GM12865 (cell line): ENCODE results near the gene SULT4A1.

Experiments used
- DNase-seq: peaks from one replicate; pipeline ENCODE4 v3.0.0; 2010; ENCODE audit warnings: low read depth
- H3K4me3 ChIP-seq: 2 replicates; pipeline ENCODE4 v1.5.1; 2011; ENCODE audit warnings: mild to moderate bottlenecking, low read depth, low read length, control low read depth
- TF ChIP-seq, protein P1 (sequence below): IDR thresholded peaks from 2 replicates; pipeline ENCODE4 v1.5.1; 2011; ENCODE audit warnings: low read length, control low read depth, low read depth, inconsistent platforms; ENCODE audit not compliant: insufficient read depth; ENCODE audit errors: missing control alignments

Gene SULT4A1

DNA sequence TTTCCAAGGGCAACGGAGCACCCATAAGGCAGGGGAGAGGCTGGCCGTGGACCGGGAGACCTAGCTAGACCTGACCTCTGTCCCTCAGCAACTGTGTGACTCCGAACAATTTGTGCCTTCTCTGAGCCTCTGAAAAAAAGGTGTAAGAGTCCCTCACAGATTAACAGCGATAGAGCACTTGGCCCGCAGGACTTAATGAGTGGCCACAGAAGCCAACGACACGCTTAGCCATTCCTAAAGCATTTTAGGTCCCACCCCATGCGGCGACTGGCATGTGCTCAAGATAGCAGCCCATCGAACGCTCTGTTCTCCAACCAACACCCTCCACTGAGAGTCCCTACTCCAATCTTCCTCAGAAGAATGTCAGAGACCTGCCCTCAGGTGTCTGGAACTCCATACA, 1.5 kb downstream of the SULT4A1 start:
- H3K4me3 ChIP-seq = no peak overlapping the region
- TF ChIP-seq, protein P1, sequence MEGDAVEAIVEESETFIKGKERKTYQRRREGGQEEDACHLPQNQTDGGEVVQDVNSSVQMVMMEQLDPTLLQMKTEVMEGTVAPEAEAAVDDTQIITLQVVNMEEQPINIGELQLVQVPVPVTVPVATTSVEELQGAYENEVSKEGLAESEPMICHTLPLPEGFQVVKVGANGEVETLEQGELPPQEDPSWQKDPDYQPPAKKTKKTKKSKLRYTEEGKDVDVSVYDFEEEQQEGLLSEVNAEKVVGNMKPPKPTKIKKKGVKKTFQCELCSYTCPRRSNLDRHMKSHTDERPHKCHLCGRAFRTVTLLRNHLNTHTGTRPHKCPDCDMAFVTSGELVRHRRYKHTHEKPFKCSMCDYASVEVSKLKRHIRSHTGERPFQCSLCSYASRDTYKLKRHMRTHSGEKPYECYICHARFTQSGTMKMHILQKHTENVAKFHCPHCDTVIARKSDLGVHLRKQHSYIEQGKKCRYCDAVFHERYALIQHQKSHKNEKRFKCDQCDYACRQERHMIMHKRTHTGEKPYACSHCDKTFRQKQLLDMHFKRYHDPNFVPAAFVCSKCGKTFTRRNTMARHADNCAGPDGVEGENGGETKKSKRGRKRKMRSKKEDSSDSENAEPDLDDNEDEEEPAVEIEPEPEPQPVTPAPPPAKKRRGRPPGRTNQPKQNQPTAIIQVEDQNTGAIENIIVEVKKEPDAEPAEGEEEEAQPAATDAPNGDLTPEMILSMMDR = no peak
- DNase-seq = no peak

DNA sequence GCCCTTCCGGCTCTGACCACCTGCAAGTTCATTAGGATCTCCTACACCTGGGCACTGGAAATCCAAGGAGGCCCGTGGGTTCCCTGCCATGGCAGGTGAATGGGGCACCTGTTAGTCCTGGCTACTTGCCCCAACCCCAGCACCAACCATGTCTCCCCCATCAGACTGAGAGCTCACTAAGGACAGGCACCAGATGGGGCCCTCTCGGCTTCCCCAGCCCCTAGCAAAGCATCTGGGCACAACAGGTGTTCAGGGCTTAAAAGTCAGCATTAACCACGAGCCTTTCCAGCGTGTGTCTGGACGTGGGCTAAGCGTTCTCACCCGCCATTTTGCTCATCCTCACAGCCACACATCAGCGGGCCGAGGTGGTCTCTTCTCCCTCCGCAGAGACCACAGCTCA, 2.2 kb downstream of the SULT4A1 start:
- H3K4me3 ChIP-seq = no peak overlapping the region
- no peak for DNase-seq

DNA sequence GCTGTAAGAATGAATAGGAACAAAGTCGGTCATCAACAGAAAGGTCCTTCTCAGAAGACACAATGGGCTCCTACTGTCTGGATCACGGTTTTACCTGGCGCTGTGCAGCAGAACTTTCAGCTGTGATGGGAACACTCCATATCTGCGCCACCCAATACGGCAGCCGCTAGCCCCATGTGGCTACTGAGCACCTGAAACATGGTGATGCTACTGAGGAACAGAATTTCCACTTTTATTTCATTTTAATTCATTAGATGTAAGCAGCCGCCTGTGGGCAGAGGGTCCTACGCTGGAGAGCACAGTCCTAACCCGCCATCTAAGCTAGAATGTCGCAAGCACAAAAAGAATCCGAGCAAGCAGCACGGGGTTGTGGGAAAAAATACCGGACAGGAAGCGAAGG, 2.7 kb downstream of the SULT4A1 start:
- H3K4me3 ChIP-seq = no peak overlapping the region
- TF ChIP-seq, protein P1 = no peak
- no peak for DNase-seq

More for the DNA sequence above, 2.2 kb downstream of the SULT4A1 start:
- TF ChIP-seq, protein P1 = no peak

DNA sequence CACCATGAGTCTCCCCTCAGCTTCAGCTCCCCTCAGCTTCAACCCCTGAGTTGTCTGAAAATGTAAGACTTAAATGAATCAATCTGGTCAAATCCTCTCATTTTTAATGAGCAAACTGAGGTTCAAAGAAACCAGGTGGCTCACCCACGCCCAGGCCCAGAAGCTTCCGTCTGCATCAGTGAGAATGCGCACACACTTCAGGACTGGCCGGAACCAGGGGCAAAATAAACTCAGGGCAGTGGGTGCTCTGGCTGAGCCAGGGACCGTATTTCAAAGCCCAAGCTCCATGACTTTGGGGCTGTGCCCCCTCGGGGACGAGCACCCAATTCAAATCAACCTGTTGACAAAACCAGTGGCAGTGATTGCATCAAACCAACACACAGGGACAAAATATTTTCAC, 3.1 kb downstream of the SULT4A1 start:
- TF ChIP-seq, protein P1 = no peak
- no peak for DNase-seq

DNA sequence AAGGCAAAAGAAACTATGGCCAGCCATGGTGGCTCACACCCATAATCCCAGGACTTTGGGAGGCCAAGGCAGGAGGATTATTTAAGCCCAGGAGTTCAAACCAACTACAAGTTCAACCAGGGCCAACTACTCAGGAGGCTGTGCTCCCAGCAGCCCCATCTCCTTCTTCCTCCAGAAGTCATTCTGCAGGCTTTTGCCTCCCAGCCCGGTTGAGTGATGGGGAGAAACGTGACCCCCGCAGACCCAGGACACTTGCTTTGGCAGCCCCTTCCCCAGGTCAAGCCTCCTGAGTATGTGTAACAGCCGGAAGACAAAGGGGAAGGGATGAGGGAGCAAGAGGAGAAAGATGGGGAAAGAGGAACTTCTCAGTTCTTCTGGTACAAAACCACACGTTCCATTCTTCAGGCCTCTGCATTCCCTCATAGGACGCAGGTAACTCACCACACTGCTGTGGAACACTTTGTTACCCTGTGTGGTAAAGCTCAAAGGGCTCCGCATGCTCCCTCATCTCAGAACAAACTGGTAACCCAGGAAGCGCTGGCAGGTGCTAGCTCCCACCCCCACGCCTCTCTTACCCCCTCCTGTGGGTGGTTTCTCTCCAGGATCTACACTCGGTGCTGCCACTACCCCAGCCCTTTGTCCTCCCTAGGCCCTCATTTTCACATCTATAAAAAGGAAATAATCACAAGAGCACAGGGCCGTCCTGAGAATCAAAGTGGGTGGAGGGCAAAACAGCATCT, 4.0 kb downstream of the SULT4A1 start:
- H3K4me3 ChIP-seq = no peak overlapping the region
- TF ChIP-seq, protein P1 = no peak

More for the DNA sequence above, 3.1 kb downstream of the SULT4A1 start:
- no peak overlapping the region for H3K4me3 ChIP-seq

DNA sequence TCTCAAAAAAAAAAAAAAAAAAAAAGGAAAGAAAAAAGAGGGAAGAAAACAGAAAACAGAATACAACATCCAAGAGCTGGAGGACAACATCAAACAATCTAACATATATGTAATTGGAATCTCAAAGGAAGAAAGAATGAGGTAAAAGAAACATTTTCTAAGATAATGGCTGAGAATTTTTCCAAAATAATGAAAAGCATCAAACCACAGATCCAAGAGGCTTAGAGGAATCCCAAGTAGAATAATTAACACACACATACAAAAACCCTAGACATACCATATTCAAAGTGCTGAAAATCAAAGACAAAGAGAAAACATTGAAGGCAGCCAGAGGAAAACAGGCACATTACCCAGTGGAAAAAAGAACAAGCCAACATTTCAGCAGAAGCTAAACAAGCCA, 4.9 kb downstream of the SULT4A1 start:
- H3K4me3 ChIP-seq = no peak overlapping the region
- no peak for DNase-seq
- TF ChIP-seq, protein P1 = no peak

More for the DNA sequence above, 4.0 kb downstream of the SULT4A1 start:
- no peak for DNase-seq

DNA sequence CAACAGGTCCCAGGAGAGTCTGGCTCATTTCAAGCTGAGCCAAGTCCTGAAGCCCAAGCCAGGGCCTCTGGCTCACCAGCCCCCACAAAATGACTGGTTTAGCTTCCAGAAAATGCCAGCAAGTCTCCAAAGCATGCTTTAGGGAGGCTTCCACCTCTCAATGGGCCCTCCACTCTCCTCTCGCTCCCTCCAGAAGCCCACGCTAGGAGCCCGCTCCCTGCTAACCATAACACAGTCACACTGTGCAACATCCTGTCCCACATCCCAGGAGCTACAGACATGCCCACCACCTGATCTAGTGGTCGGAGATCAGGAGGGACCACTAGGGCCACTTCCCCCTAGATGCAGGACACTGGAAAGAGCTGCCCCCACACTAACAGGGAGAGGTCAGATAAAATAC, 6.9 kb downstream of the SULT4A1 start:
- H3K4me3 ChIP-seq = no peak overlapping the region
- TF ChIP-seq, protein P1 = no peak
- DNase-seq = no peak
